ENCODE measurements around the gene EVC2. TPM values are rescaled to one million over a fixed set of nuclear protein-coding genes. Genes with fewer than 3 reads are reported as not detected.

The EVC2 gene
- total and polyA plus RNA-seq, 2 of the 13 experiments (the other 11 are each of a cell fraction or from before 2014, with no cell fraction given), result not detected

DNA sequence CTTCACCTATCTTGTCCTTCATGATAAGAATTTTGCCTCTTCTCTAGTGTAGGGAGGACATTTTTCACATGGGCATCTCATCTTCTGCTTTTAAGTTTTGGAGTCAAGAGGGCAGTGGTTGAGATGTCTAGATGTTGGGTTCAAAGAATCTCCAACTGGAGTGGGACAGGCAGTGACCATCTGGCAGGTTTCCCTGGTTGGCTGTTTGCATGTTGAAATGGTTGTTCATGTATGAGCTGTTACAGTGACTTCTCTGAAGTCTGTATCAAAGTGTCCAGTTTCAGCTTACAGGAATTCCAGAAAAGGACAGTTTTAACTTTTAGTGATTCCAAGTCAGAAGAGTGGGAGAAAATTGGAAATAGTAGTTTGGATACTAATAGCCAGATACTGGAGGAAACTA, 192.7 kb downstream of the EVC2 start:
- Histone ChIP-seq H3K4me2 (ENCODE audit: low read depth, low read length) (no peak overlapping the region), H3K9me3 (ENCODE audit: low read length) (no peaks in the 10 kb centered on the region), H2AFZ (ENCODE audit: low read length) (no peak overlapping the region), H3K9ac (ENCODE audit: insufficient read depth, low read depth, low read length) (no peak overlapping the region), H3K27me3 (ENCODE audit: control insufficient read depth in 1 of 2, insufficient read depth in 2 of 2, low read length in 2 of 2) (no peaks in the 10 kb centered on the region), H3K36me3 (replicated peaks in 1 of 2; ENCODE audit: control insufficient read depth in 1 of 2, insufficient read depth in 2 of 2, low read length in 2 of 2) (no peaks in the 10 kb centered on the region), H4K20me1 (ENCODE audit: insufficient read depth, low read length) (no peaks in the 10 kb centered on the region), H3K4me1 (ENCODE audit: insufficient read depth, low read length) (no peaks in the 10 kb centered on the region), H3K79me2 (ENCODE audit: insufficient read depth, low read length) (no peaks in the 10 kb centered on the region), H3K4me3 (replicated peaks in 1 of 3; ENCODE audit: insufficient read depth in 1 of 3, low read depth in 2 of 3, low read length in 3 of 3) (no peak overlapping the region), H3K27ac (ENCODE audit: extremely low read length, insufficient read depth, low read length) (no peak overlapping the region)
- ATAC-seq (no peak), FAIRE-seq (no peak), DNase-seq (ENCODE audit: low spot score) (no peak)
- POLR2A ChIA-PET, result no interaction called here
- CTCF ChIA-PET (ENCODE audit: low intra/inter-chr PET ratio, low total read pairs), result no interaction called here
- TF ChIP-seq, protein P1, sequence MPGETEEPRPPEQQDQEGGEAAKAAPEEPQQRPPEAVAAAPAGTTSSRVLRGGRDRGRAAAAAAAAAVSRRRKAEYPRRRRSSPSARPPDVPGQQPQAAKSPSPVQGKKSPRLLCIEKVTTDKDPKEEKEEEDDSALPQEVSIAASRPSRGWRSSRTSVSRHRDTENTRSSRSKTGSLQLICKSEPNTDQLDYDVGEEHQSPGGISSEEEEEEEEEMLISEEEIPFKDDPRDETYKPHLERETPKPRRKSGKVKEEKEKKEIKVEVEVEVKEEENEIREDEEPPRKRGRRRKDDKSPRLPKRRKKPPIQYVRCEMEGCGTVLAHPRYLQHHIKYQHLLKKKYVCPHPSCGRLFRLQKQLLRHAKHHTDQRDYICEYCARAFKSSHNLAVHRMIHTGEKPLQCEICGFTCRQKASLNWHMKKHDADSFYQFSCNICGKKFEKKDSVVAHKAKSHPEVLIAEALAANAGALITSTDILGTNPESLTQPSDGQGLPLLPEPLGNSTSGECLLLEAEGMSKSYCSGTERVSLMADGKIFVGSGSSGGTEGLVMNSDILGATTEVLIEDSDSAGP (CRISPR knock-in tag; IDR thresholded peaks at IDR 0.05; ENCODE audit: borderline replicate concordance), result no peak
- TF ChIP-seq ZNF737 (CRISPR knock-in tag; IDR thresholded peaks at IDR 0.05; ENCODE audit: borderline replicate concordance) (no peak), RFX5 (IDR thresholded peaks at IDR 0.05; ENCODE audit: low read depth, low read length) (no peak), ZNF136 (CRISPR knock-in tag; IDR thresholded peaks at IDR 0.05; ENCODE audit: low read depth) (no peak)
- TF ChIP-seq, protein P2, sequence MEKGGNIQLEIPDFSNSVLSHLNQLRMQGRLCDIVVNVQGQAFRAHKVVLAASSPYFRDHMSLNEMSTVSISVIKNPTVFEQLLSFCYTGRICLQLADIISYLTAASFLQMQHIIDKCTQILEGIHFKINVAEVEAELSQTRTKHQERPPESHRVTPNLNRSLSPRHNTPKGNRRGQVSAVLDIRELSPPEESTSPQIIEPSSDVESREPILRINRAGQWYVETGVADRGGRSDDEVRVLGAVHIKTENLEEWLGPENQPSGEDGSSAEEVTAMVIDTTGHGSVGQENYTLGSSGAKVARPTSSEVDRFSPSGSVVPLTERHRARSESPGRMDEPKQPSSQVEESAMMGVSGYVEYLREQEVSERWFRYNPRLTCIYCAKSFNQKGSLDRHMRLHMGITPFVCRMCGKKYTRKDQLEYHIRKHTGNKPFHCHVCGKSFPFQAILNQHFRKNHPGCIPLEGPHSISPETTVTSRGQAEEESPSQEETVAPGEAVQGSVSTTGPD (CRISPR knock-in tag; IDR thresholded peaks at IDR 0.05), result no peak
- TF ChIP-seq, protein P3, sequence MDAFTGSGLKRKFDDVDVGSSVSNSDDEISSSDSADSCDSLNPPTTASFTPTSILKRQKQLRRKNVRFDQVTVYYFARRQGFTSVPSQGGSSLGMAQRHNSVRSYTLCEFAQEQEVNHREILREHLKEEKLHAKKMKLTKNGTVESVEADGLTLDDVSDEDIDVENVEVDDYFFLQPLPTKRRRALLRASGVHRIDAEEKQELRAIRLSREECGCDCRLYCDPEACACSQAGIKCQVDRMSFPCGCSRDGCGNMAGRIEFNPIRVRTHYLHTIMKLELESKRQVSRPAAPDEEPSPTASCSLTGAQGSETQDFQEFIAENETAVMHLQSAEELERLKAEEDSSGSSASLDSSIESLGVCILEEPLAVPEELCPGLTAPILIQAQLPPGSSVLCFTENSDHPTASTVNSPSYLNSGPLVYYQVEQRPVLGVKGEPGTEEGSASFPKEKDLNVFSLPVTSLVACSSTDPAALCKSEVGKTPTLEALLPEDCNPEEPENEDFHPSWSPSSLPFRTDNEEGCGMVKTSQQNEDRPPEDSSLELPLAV (CRISPR knock-in tag; conservative IDR thresholded peaks at IDR 0.05; ENCODE audit: low read depth), result no peak
- in situ Hi-C loops (cut with HindIII; ENCODE audit: extremely low pct_ligation_motif_present, low pct_unique_long_range_greater_than_20kb) (no loop called here), intact Hi-C loops (cut with micrococcal nuclease; ENCODE audit: unreplicated experiment) (no loop called here)
- BruUV-seq (replicated peaks), result no TSS peak

Other genes with a start within 250 kb of the EVC2 start
- 2.8 and 4.9 TPM in 2 replicates for gene EVC, start 2.6 kb upstream of the EVC2 start, total RNA-seq (2016; rRNA removed; fragmentation: Illumina TruSeq; extraction: Trizol)
- gene EVC, start 2.6 kb upstream of the EVC2 start, polyA plus RNA-seq (2011; rRNA removed), result 3.1 and 3.5 TPM in 2 replicates
- gene CRMP1, start 184.5 kb upstream of the EVC2 start, total RNA-seq (2016; rRNA removed; fragmentation: Illumina TruSeq; extraction: Trizol), result not detected in 2 replicates
- not detected in 2 replicates for gene CRMP1, start 184.5 kb upstream of the EVC2 start, polyA plus RNA-seq (2011; rRNA removed)